Stimulated activated CD8-positive, alpha-beta memory T cell treated with anti-CD3 and anti-CD28 coated beads, Interleukin-7, amount 100 ng/mL, for 24 hours (primary cell): ENCODE results near the gene RPGRIP1L.

Experiments used
- DNase-seq: peaks from one replicate; pipeline ENCODE4 v3.0.0-alpha.2; 2020; ENCODE audit warnings: low read depth

The RPGRIP1L gene

GRCh38 chr16:53600616-53601015 lies 103.0 kb downstream of the RPGRIP1L start:
- DNase-seq = no peak

GRCh38 chr16:53600126-53600525 lies 103.5 kb downstream of the RPGRIP1L start:
- no peak for DNase-seq

- no peak for DNase-seq
These were observed 104.1 kb downstream of the RPGRIP1L start for GRCh38 chr16:53599548-53599947.

- no peak for DNase-seq
These were observed 105.0 kb downstream of the RPGRIP1L start for GRCh38 chr16:53598511-53599275.

- DNase-seq = no peak
These were observed 105.9 kb downstream of the RPGRIP1L start for GRCh38 chr16:53597776-53598175.

GRCh38 chr16:53588081-53588648 lies 115.5 kb downstream of the RPGRIP1L start:
- DNase-seq = no peak

- no peak for DNase-seq
These were observed 120.3 kb downstream of the RPGRIP1L start for GRCh38 chr16:53583401-53583800.

GRCh38 chr16:53581784-53582183 lies 121.9 kb downstream of the RPGRIP1L start:
- DNase-seq = no peak

- DNase-seq = no peak
These were observed 123.4 kb downstream of the RPGRIP1L start for GRCh38 chr16:53580038-53580802.

- no peak for DNase-seq
These were observed 126.8 kb downstream of the RPGRIP1L start for GRCh38 chr16:53576904-53577303.

- no peak for DNase-seq
These were observed 127.4 kb downstream of the RPGRIP1L start for GRCh38 chr16:53576210-53576609.

GRCh38 chr16:53571763-53572162 lies 131.9 kb downstream of the RPGRIP1L start:
- no peak for DNase-seq

GRCh38 chr16:53566552-53567245 lies 137.0 kb downstream of the RPGRIP1L start:
- no peak for DNase-seq

- DNase-seq = no peak
These were observed 138.3 kb downstream of the RPGRIP1L start for GRCh38 chr16:53565296-53565863.

- DNase-seq = no peak
These were observed 140.2 kb downstream of the RPGRIP1L start for GRCh38 chr16:53563426-53563825.

- DNase-seq = no peak
These were observed 142.4 kb downstream of the RPGRIP1L start for GRCh38 chr16:53561101-53561888.

- no peak for DNase-seq
These were observed 144.2 kb downstream of the RPGRIP1L start for GRCh38 chr16:53559270-53559951.

- DNase-seq = no peak
These were observed 144.9 kb downstream of the RPGRIP1L start for GRCh38 chr16:53558710-53559109.

GRCh38 chr16:53556521-53556920 lies 147.1 kb downstream of the RPGRIP1L start:
- DNase-seq = no peak

GRCh38 chr16:53549970-53550690 lies 153.5 kb downstream of the RPGRIP1L start:
- DNase-seq = no peak
